Common myeloid progenitor, CD34-positive (primary cell): Measurements from ENCODE around the gene RAB3IP.
"Not testable (repeated sequence)": the region's sequence is repeated elsewhere in the genome, so short reads cannot be mapped to it uniquely, and the experiment has no call there.

Experiments
- CTCF ChIA-PET: fragments of 350-600 bp; sonication (Branson Sonifier 250); formaldehyde crosslinking; loops from one replicate; lab custom pipeline; 2021; ENCODE audit warnings: antibody characterized with exemption; lab: Charles Lee
- POLR2A ChIA-PET: fragments of 350-600 bp; sonication (Branson Sonifier 250); formaldehyde crosslinking; loops from one replicate; lab custom pipeline; 2021; ENCODE audit warnings: antibody characterized with exemption; lab: Charles Lee
- DNase-seq, 3 donors: peaks; one replicate each; pipeline versions ENCODE4 v3.0.0 to v3.0.0-alpha.2; 2013
- H3K27ac ChIP-seq, 2 experiments: 1 replicate in 1 of 2; 2 replicates in 1 of 2; pipeline ENCODE4 v1.7.0; 2013; ENCODE audit warnings: inconsistent platforms in 2 of 2, low read length in 2 of 2, mild to moderate bottlenecking in 2 of 2, low read depth in 1 of 2, moderate library complexity in 1 of 2; ENCODE audit not compliant: severe bottlenecking in 2 of 2, insufficient read depth in 1 of 2, poor library complexity in 1 of 2
- H3K27me3 ChIP-seq, 5 experiments: replicated peaks in 2 of 5; 1 replicate in 3 of 5; 2 replicates in 2 of 5; pipeline versions ENCODE4 v1.6.1 to v1.7.0; 2013; ENCODE audit warnings: low read length in 4 of 5, mild to moderate bottlenecking in 2 of 5, moderate library complexity in 2 of 5, inconsistent platforms in 1 of 5; ENCODE audit not compliant: insufficient read depth in 5 of 5, control insufficient read depth in 4 of 5
- H3K36me3 ChIP-seq, 4 experiments: 1 replicate in 2 of 4; 2 replicates in 2 of 4; pipeline versions ENCODE4 v1.6.1 to v1.7.0; 2013; ENCODE audit warnings: low read length in 3 of 4, control low read depth in 1 of 4, mild to moderate bottlenecking in 1 of 4; ENCODE audit not compliant: control insufficient read depth in 4 of 4, insufficient read depth in 4 of 4
- H3K4me1 ChIP-seq, 4 experiments: 1 replicate in 3 of 4; 2 replicates in 1 of 4; pipeline versions ENCODE4 v1.6.1 to v1.7.1; 2013; ENCODE audit warnings: low read length in 3 of 4, mild to moderate bottlenecking in 3 of 4, control low read depth in 1 of 4, inconsistent platforms in 1 of 4, moderate library complexity in 1 of 4; ENCODE audit not compliant: control insufficient read depth in 4 of 4, insufficient read depth in 4 of 4; ENCODE audit errors: control extremely low read depth in 1 of 4
- H3K4me3 ChIP-seq, 7 experiments: 1 replicate in 4 of 7; 2 replicates in 3 of 7; pipeline versions ENCODE4 v1.5.1 to v1.7.0; 2013; ENCODE audit warnings: mild to moderate bottlenecking in 7 of 7, low read length in 6 of 7, moderate library complexity in 6 of 7, inconsistent platforms in 2 of 7, low read depth in 2 of 7, control low read depth in 1 of 7; ENCODE audit not compliant: insufficient read depth in 4 of 7, control insufficient read depth in 1 of 7; ENCODE audit errors: extremely low read depth in 1 of 7
- H3K9me3 ChIP-seq, 5 experiments: 1 replicate in 4 of 5; 2 replicates in 1 of 5; pipeline versions ENCODE4 v1.6.1 to v1.7.1; 2013; ENCODE audit warnings: low read length in 4 of 5, mild to moderate bottlenecking in 2 of 5, inconsistent platforms in 1 of 5, low read depth in 1 of 5, moderate library complexity in 1 of 5; ENCODE audit not compliant: control insufficient read depth in 4 of 5, insufficient read depth in 2 of 5; ENCODE audit errors: control extremely low read depth in 1 of 5
- WGBS: methylation state at CpG from one replicate; pipeline ENCODE4 v1.1.5; 2013; ENCODE audit not compliant: insufficient coverage; 5-methylcytosine and 5-hydroxymethylcytosine counted together

Gene RAB3IP

DNA sequence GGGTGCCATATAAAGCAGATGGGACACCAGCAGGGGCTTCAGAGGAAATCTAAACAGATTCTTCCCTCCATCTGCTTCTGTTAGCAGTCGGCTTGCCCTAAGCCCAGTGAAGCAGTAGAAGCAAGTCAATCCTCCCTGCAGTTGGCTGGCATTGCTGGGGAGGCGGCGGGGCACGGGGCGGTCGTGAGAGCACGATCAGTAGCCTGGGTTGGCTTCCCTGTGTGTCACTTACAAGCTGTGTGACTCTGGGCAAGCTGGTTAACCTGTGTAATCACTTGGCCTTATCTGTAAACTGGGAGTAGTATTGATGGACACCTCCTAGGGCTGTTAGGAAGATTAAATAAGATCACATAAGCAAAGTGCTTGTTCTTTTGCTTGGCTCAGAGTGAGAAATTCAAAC lies 105.8 kb downstream of the RAB3IP start:
- Histone ChIP-seq H3K27me3 (peaks cover 0 to 3% (median 0%) of the 10 kb centered on the region in 5 experiments), H3K4me3 (no peak overlapping the region), H3K27ac (no peak overlapping the region), H3K4me1 (no peaks in the 10 kb centered on the region), H3K9me3 (no peaks in the 10 kb centered on the region), H3K36me3 (no peaks in the 10 kb centered on the region)
- WGBS: 95% methylated on average over 6 of the region's 7 CpGs
- ChIA-PET POLR2A (no interaction called here), CTCF (no interaction called here)
- no peak for DNase-seq

DNA sequence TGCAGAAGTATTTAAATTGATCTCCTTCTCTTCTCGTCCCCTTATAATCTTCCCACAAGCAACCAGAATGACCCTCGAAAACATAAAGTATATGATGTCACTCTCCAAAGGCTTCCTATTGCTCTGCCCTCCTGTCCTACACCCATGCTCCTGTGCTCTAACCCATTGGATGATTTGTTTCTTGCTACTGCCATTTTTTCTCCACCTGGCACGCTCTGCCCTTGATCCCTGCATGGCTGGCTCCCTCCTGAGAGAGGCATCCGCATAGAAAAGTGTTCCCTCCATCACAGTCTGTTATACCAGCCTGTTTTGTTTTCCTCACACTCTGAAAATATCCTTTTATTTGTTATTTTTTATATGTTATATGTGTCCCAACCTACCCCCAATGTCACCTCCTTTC lies 106.2 kb downstream of the RAB3IP start:
- 96% methylated on average over 4 of the region's 4 CpGs for WGBS
- no peak for DNase-seq
- Histone ChIP-seq H3K9me3 (no peaks in the 10 kb centered on the region), H3K4me3 (no peak overlapping the region), H3K36me3 (no peaks in the 10 kb centered on the region), H3K27ac (no peak overlapping the region), H3K27me3 (peaks cover 0 to 3% (median 0%) of the 10 kb centered on the region in 5 experiments), H3K4me1 (no peaks in the 10 kb centered on the region)
- ChIA-PET POLR2A (no interaction called here), CTCF (no interaction called here)

DNA sequence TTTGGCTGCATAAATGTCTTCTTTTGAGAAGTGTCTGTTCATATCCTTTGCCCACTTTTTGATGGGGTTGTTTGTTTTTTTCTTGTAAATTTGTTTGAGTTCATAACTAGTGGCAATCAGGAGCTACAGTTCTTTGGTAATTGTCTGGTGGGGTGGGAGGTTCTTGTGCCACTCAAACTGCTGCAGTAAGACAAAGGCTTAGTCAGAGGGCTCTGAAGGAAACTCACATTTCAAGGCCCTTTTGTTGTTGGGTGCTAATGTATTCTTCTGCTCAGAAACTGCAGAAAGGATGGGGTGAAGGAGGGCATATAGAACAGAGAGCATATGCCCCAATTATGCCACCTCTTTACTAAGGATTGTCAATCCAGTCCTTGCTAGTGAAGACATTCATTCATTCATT lies 108.3 kb downstream of the RAB3IP start:
- ChIA-PET POLR2A (no interaction called here), CTCF (no interaction called here)
- H3K4me1 ChIP-seq: no peaks in the 10 kb centered on the region
- H3K9me3 ChIP-seq: peaks cover 0 to 4% (median 0%) of the 10 kb centered on the region in 5 experiments
- no peak for DNase-seq
- H3K27me3 ChIP-seq: no peaks in the 10 kb centered on the region
- no peaks in the 10 kb centered on the region for H3K36me3 ChIP-seq
- no peak overlapping the region for H3K4me3 ChIP-seq
- H3K27ac ChIP-seq: no peak overlapping the region

DNA sequence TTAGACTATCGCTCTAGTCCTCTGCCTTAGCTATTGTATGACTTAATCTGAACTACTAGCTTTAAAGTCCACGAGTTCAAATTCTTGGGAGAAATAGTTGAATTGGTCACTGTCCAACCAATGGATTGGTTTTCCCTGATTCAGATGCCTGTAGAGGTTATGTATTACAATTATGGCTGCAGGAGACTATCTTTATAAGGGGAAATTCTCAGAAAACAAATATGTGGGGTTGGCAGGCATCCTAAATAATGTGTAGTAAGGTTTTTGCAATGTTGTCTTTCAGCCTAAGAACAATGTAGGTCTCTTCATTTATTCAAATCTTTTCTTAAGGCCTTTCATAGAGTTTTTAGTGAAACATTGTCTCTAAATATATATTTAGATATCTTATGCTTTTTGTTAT lies 113.3 kb downstream of the RAB3IP start:
- Histone ChIP-seq H3K4me1 (no peaks in the 10 kb centered on the region), H3K9me3 (peaks cover 0 to 12% (median 4%) of the 10 kb centered on the region in 5 experiments), H3K36me3 (no peaks in the 10 kb centered on the region), H3K27ac (no peak overlapping the region), H3K4me3 (no peak overlapping the region), H3K27me3 (no peaks in the 10 kb centered on the region)
- ChIA-PET CTCF (no interaction called here), POLR2A (no interaction called here)
- 100% methylated on average over 1 of the region's 2 CpGs for WGBS
- no peak for DNase-seq

GRCh38 chr12:69853176-69853961 lies 114.7 kb downstream of the RAB3IP start:
- H3K27ac ChIP-seq, H3K4me1 ChIP-seq, POLR2A ChIA-PET, CTCF ChIA-PET, H3K4me3 ChIP-seq, H3K27me3 ChIP-seq, DNase-seq, H3K36me3 ChIP-seq: not testable (repeated sequence)
- peaks cover 0 to 12% (median 4%) of the 10 kb centered on the region in 5 experiments for H3K9me3 ChIP-seq
- 97% methylated on average over 39 of the region's 61 CpGs for whole genome bisulfite sequencing

GRCh38 chr12:69866698-69867097 lies 128.0 kb downstream of the RAB3IP start:
- no peaks in the 10 kb centered on the region for H3K9me3 ChIP-seq
- H3K27ac ChIP-seq: no peak overlapping the region
- H3K4me3 ChIP-seq: no peak overlapping the region
- CTCF ChIA-PET: interaction anchor here (2.2 kb wide), 1 partner anchor 13 kb away, joined by 16 read pairs; no protein-coding TSS in a partner anchor
- POLR2A ChIA-PET: no interaction called here
- DNase-seq: no peak
- peaks cover 0 to 5% (median 2%) of the 10 kb centered on the region in 5 experiments for H3K27me3 ChIP-seq
- 80% methylated on average over 1 of the region's 4 CpGs for WGBS
- H3K36me3 ChIP-seq: no peaks in the 10 kb centered on the region
- no peaks in the 10 kb centered on the region for H3K4me1 ChIP-seq

DNA sequence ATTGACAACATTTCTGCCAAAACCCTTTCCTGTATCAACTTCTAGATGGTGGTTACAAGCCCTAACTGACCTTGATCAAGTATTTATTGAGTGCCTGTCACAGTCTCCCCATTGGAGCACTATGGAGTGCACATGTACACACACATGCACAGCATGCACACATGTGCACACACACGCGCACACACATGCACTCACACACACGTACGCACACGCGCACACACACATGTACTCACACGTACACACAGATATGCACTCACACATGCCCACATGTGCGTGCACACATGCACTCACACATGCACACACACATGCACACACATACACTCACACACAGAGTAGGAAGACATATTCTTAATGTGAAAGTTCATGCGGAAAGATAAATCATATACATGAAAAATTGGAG lies 130.0 kb downstream of the RAB3IP start:
- no peaks in the 10 kb centered on the region for H3K9me3 ChIP-seq
- ChIA-PET POLR2A (no interaction called here), CTCF (interaction anchor here (1.5 to 2.2 kb wide), 2 partner anchors 11 to 32 kb away, joined by 4 to 16 read pairs; no protein-coding TSS in a partner anchor)
- no peak for DNase-seq
- H3K36me3 ChIP-seq: no peaks in the 10 kb centered on the region
- no peak overlapping the region for H3K27ac ChIP-seq
- no peaks in the 10 kb centered on the region for H3K4me1 ChIP-seq
- no peak overlapping the region for H3K4me3 ChIP-seq
- WGBS: 93% methylated on average over 6 of the region's 9 CpGs
- H3K27me3 ChIP-seq: peaks cover 0 to 7% (median 2%) of the 10 kb centered on the region in 5 experiments
